ENCODE results near the gene STPG1.

The STPG1 gene

DNA sequence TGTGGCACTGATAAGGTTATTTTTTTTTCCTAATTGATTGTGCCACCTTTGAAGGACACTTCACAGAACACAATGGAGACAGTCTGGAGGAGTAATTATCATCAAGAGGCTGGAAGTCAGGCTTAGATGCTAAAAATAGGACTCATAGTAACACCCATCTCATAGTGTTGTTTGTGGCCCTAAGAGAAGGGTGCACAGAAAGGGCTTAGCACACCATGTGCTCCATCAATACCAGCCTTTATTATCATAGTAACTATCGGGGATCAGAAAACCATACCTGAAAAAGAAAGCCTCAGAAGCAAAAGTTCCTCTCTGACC is 13.9 kb upstream of the STPG1 start:
- no peaks in the 10 kb centered on the region for H3K27me3 ChIP-seq (ENCODE audit: control insufficient read depth in 5 of 5, insufficient read depth in 4 of 5, low read length in 5 of 5)
- no peak overlapping the region for H3K27ac ChIP-seq (ENCODE audit: low read depth, low read length)
- no peak overlapping the region for H3K9ac ChIP-seq (ENCODE audit: low read length in 5 of 5)
- H3K9me3 ChIP-seq (ENCODE audit: control insufficient read depth in 5 of 5, low read length in 5 of 5), result no peaks in the 10 kb centered on the region
- H3K36me3 ChIP-seq (ENCODE audit: control insufficient read depth in 5 of 5, insufficient read depth in 5 of 5, low read length in 5 of 5), result peaks cover 0 to 3% (median 1%) of the 10 kb centered on the region in 5 donors
- peaks cover 0 to 20% (median 0%) of the 10 kb centered on the region in 5 donors for H3K4me1 ChIP-seq (ENCODE audit: control insufficient read depth in 5 of 5, insufficient read depth in 5 of 5, low read length in 5 of 5)
- no peak overlapping the region for H3K4me3 ChIP-seq (ENCODE audit: low read depth in 1 of 5, low read length in 5 of 5)

DNA sequence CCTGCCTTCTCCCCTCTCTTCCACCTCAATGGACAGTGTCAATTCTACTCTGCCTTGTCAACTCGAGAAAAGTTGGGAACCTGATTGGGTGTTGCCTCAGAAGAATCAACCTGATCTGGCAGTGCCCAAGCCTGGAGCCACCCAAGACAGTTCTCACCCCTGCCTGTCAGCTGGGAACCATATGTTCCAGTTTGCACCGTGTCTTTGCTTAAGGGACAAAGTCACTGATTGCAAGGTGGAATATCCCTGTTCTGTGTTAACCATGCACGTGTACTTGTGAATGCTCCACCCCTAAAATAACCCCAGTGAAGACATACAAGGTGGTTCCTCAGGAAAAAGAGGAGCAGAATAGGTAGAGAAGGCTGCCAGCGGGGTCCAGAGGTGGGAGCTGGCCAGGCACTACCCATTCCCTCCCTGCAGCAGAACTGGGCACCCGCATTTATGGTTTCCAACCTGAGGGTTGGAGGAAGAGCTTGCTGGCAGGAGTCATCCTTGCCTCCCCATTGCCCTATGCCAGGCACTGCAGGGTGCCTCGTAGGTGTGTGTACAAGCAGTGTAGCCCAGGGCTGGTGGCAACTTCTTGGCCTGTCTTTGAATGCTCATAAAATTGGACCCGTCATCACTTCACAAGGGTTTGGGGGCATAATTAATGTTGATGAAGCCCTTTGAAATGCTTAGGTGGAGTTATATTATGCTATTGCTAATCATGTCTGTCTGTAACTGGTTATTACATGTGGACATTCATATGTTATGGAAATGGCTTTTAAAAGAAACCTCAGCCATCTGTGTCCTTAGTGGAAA is 13.4 kb upstream of the STPG1 start:
- H3K9ac ChIP-seq (ENCODE audit: low read length in 5 of 5), result no peak overlapping the region
- peaks cover 0 to 7% (median 5%) of the 10 kb centered on the region in 5 donors for H3K36me3 ChIP-seq (ENCODE audit: control insufficient read depth in 5 of 5, insufficient read depth in 5 of 5, low read length in 5 of 5)
- H3K4me3 ChIP-seq (ENCODE audit: low read depth in 1 of 5, low read length in 5 of 5), result no peak overlapping the region
- no peaks in the 10 kb centered on the region for H3K9me3 ChIP-seq (ENCODE audit: control insufficient read depth in 5 of 5, low read length in 5 of 5)
- no peaks in the 10 kb centered on the region for H3K27me3 ChIP-seq (ENCODE audit: control insufficient read depth in 5 of 5, insufficient read depth in 4 of 5, low read length in 5 of 5)
- H3K27ac ChIP-seq (ENCODE audit: low read depth, low read length), result no peak overlapping the region
- peaks cover 0 to 20% (median 0%) of the 10 kb centered on the region in 5 donors for H3K4me1 ChIP-seq (ENCODE audit: control insufficient read depth in 5 of 5, insufficient read depth in 5 of 5, low read length in 5 of 5)

DNA sequence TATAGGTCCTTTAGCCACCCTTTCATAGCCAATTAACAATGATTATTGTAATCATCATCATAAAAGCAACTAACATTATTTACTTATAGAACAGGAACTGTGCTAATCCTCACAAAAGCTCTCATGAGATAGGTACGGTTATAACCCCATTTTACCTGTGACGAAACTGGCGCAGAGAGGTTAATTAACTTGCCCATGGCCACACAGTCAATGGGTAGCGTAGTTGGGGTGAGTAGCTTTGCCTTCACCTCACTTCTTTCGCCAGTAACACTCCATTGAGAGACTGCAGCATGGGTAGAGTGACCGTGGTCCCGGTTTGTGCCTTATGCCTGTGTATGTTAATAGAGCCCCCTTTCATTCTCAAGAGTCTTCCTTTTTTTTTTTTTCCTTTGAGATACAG is 12.3 kb upstream of the STPG1 start:
- Histone ChIP-seq H3K9ac (ENCODE audit: low read length in 5 of 5) (no peak overlapping the region), H3K27me3 (ENCODE audit: control insufficient read depth in 5 of 5, insufficient read depth in 4 of 5, low read length in 5 of 5) (no peaks in the 10 kb centered on the region), H3K36me3 (ENCODE audit: control insufficient read depth in 5 of 5, insufficient read depth in 5 of 5, low read length in 5 of 5) (peaks cover 0 to 13% (median 8%) of the 10 kb centered on the region in 5 donors), H3K4me3 (ENCODE audit: low read depth in 1 of 5, low read length in 5 of 5) (no peak overlapping the region), H3K4me1 (ENCODE audit: control insufficient read depth in 5 of 5, insufficient read depth in 5 of 5, low read length in 5 of 5) (peaks cover 0 to 20% (median 0%) of the 10 kb centered on the region in 5 donors), H3K27ac (ENCODE audit: low read depth, low read length) (no peak overlapping the region), H3K9me3 (ENCODE audit: control insufficient read depth in 5 of 5, low read length in 5 of 5) (no peaks in the 10 kb centered on the region)

DNA sequence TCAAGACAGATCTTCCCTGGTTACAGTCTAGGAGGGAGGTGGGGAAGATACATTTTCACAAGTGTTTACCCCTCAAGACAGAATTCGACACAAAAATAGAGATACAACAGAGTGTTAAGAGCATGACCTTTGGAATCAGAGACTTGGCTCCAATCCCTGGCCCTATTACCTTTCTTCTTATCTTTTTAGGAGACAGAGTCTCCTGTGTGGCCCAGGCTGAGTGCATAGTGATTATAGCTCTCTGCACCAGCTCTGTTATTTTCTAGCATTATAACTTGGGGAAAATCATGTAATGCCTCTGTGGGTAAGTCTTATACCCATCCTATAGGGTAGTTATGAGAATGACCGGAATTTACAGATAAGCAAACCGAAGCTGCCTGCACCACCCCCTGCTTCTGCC is 11.9 kb upstream of the STPG1 start:
- Histone ChIP-seq H3K9me3 (ENCODE audit: control insufficient read depth in 5 of 5, low read length in 5 of 5) (no peaks in the 10 kb centered on the region), H3K36me3 (ENCODE audit: control insufficient read depth in 5 of 5, insufficient read depth in 5 of 5, low read length in 5 of 5) (peaks cover 0 to 13% (median 8%) of the 10 kb centered on the region in 5 donors), H3K27me3 (ENCODE audit: control insufficient read depth in 5 of 5, insufficient read depth in 4 of 5, low read length in 5 of 5) (no peaks in the 10 kb centered on the region), H3K27ac (ENCODE audit: low read depth, low read length) (no peak overlapping the region), H3K9ac (ENCODE audit: low read length in 5 of 5) (no peak overlapping the region), H3K4me3 (ENCODE audit: low read depth in 1 of 5, low read length in 5 of 5) (no peak overlapping the region), H3K4me1 (ENCODE audit: control insufficient read depth in 5 of 5, insufficient read depth in 5 of 5, low read length in 5 of 5) (peaks cover 0 to 20% (median 0%) of the 10 kb centered on the region in 5 donors)

DNA sequence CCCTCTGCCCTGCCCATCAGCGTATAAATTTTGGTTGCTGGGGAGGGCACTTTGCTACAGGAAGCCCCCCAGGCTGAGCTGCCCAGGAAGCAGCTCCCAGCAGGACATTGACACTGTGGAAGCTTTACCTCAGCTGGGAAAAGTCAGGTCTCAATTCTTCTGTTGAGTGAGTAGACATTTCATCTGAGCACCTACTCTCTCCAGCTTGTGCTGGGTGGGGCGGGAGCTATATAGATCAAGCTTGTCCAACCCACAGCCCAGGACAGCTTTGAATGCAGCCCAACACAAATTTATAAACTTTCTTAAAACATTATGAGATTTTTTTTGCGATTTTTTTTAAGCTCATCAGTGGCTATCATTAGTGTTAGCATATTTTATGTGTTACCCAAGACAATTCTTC is 11.4 kb upstream of the STPG1 start:
- no peak overlapping the region for H3K27ac ChIP-seq (ENCODE audit: low read depth, low read length)
- H3K4me3 ChIP-seq (ENCODE audit: low read depth in 1 of 5, low read length in 5 of 5), result no peak overlapping the region
- H3K36me3 ChIP-seq (ENCODE audit: control insufficient read depth in 5 of 5, insufficient read depth in 5 of 5, low read length in 5 of 5), result peaks cover 0 to 13% (median 8%) of the 10 kb centered on the region in 5 donors
- H3K27me3 ChIP-seq (ENCODE audit: control insufficient read depth in 5 of 5, insufficient read depth in 4 of 5, low read length in 5 of 5), result no peaks in the 10 kb centered on the region
- no peak overlapping the region for H3K9ac ChIP-seq (ENCODE audit: low read length in 5 of 5)
- no peaks in the 10 kb centered on the region for H3K9me3 ChIP-seq (ENCODE audit: control insufficient read depth in 5 of 5, low read length in 5 of 5)
- H3K4me1 ChIP-seq (ENCODE audit: control insufficient read depth in 5 of 5, insufficient read depth in 5 of 5, low read length in 5 of 5), result peaks cover 0 to 20% (median 0%) of the 10 kb centered on the region in 5 donors

DNA sequence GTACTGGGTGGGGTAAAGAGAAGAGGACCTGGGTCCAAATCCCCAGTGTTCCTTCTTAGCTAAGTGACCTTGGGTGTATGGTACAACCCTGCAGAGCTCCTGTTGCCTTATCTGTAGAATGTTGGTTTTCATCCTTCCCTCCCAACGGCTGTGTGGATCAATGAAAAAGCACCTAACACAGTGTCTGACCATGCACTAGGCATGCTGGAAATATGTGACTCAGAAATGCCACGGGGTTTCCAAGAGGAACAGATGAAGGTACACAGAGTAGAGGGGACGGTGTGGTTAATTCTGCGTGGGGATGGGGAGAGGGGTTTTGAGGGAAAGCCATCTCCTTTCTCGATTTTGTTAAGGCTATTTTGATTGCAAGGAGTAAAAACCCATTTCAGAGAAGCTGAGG is 10.6 kb upstream of the STPG1 start:
- H3K27me3 ChIP-seq (ENCODE audit: control insufficient read depth in 5 of 5, insufficient read depth in 4 of 5, low read length in 5 of 5), result no peaks in the 10 kb centered on the region
- no peaks in the 10 kb centered on the region for H3K9me3 ChIP-seq (ENCODE audit: control insufficient read depth in 5 of 5, low read length in 5 of 5)
- no peak overlapping the region for H3K27ac ChIP-seq (ENCODE audit: low read depth, low read length)
- H3K4me1 ChIP-seq (ENCODE audit: control insufficient read depth in 5 of 5, insufficient read depth in 5 of 5, low read length in 5 of 5), result peaks cover 0 to 22% (median 0%) of the 10 kb centered on the region in 5 donors
- no peak overlapping the region for H3K4me3 ChIP-seq (ENCODE audit: low read depth in 1 of 5, low read length in 5 of 5)
- peaks cover 0 to 13% (median 8%) of the 10 kb centered on the region in 5 donors for H3K36me3 ChIP-seq (ENCODE audit: control insufficient read depth in 5 of 5, insufficient read depth in 5 of 5, low read length in 5 of 5)
- no peak overlapping the region for H3K9ac ChIP-seq (ENCODE audit: low read length in 5 of 5)

DNA sequence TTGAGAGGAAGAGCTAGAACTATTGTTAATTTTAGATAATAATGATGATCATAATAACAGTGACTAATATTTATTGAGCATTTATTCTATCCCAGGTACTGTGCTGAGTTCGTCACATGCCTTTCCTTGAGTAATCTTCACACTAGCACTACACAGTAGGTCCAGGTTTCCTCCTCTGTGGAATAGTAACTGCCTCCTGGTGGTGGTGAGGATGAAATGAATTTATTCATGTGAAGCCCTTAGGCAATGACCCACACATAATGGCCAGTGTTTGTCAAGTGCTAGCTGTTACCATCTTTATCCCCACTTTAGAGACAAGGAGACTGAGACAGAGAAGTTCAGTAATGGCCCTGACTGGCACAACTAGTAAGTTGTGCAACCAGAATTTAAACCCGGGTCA is 7.9 kb upstream of the STPG1 start:
- no peak overlapping the region for H3K27ac ChIP-seq (ENCODE audit: low read depth, low read length)
- H3K4me1 ChIP-seq (ENCODE audit: control insufficient read depth in 5 of 5, insufficient read depth in 5 of 5, low read length in 5 of 5), result peaks cover 1 to 15% (median 4%) of the 10 kb centered on the region in 5 donors
- H3K9me3 ChIP-seq (ENCODE audit: control insufficient read depth in 5 of 5, low read length in 5 of 5), result no peaks in the 10 kb centered on the region
- H3K9ac ChIP-seq (ENCODE audit: low read length in 5 of 5), result no peak overlapping the region
- H3K4me3 ChIP-seq (ENCODE audit: low read depth in 1 of 5, low read length in 5 of 5), result no peak overlapping the region
- peaks cover 0 to 13% (median 8%) of the 10 kb centered on the region in 5 donors for H3K36me3 ChIP-seq (ENCODE audit: control insufficient read depth in 5 of 5, insufficient read depth in 5 of 5, low read length in 5 of 5)
- H3K27me3 ChIP-seq (ENCODE audit: control insufficient read depth in 5 of 5, insufficient read depth in 4 of 5, low read length in 5 of 5), result no peaks in the 10 kb centered on the region

DNA sequence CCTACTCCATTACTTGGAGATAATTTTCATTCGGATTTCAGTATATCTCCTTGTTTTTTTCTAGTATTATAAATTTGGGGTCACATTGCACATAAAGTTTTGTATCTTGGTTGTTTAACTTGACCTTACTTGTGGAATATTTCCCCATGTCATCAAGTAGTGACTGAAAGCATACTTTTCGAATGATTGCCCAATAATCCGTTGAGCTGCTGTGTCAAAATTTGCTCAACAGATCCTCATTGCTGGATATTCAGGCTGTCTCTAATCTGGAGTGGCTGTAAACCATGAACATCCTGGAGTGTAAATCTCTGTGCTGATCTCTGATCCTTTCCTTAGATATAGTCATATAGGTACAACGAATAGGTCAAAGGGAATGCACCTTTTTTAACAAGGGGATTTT is 7.0 kb upstream of the STPG1 start:
- no peak overlapping the region for H3K27ac ChIP-seq (ENCODE audit: low read depth, low read length)
- H3K4me3 ChIP-seq (ENCODE audit: low read depth in 1 of 5, low read length in 5 of 5), result no peak overlapping the region
- peaks cover 4 to 23% (median 13%) of the 10 kb centered on the region in 5 donors for H3K4me1 ChIP-seq (ENCODE audit: control insufficient read depth in 5 of 5, insufficient read depth in 5 of 5, low read length in 5 of 5)
- H3K9ac ChIP-seq (ENCODE audit: low read length in 5 of 5), result no peak overlapping the region
- no peaks in the 10 kb centered on the region for H3K27me3 ChIP-seq (ENCODE audit: control insufficient read depth in 5 of 5, insufficient read depth in 4 of 5, low read length in 5 of 5)
- no peaks in the 10 kb centered on the region for H3K9me3 ChIP-seq (ENCODE audit: control insufficient read depth in 5 of 5, low read length in 5 of 5)
- H3K36me3 ChIP-seq (ENCODE audit: control insufficient read depth in 5 of 5, insufficient read depth in 5 of 5, low read length in 5 of 5), result peaks cover 0 to 13% (median 8%) of the 10 kb centered on the region in 5 donors

DNA sequence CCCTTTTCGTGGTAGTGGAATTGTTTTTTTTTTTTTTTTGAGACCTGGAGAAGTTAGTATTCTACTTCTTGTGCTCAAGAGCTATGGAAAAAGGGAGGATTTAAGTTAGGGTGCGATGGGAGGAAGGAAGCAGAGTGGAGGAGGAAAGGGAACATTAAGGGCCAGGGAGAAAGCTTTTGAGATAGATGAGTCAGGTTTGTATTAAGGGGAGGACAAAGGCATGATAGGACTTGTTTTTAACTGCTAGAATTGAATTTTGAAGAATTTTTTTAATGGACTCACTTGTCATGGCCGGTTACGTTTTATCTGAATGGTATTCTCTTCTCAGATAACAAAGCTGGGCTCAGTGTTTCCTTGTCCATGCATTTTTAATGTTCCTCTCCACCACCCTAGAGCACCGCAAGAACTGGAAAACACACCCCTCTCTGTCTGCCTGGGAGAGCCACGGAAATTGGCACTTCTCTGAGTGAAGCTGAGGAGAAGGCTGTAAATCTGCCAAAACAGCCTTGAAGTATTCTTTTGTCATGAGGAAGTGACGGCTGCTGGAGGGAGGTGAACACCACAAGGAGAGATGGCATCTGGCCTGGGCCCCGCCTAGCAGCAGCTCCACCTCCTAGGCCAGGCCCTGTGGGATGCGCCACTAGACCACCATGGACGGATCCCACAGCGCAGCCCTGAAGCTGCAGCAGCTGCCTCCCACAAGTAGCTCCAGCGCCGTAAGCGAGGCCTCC is 5.5 kb upstream of the STPG1 start:
- no peaks in the 10 kb centered on the region for H3K9me3 ChIP-seq (ENCODE audit: control insufficient read depth in 5 of 5, low read length in 5 of 5)
- H3K27ac ChIP-seq (ENCODE audit: low read depth, low read length), result no peak overlapping the region
- no peak overlapping the region for H3K4me3 ChIP-seq (ENCODE audit: low read depth in 1 of 5, low read length in 5 of 5)
- no peaks in the 10 kb centered on the region for H3K27me3 ChIP-seq (ENCODE audit: control insufficient read depth in 5 of 5, insufficient read depth in 4 of 5, low read length in 5 of 5)
- peaks cover 4 to 30% (median 20%) of the 10 kb centered on the region in 5 donors for H3K4me1 ChIP-seq (ENCODE audit: control insufficient read depth in 5 of 5, insufficient read depth in 5 of 5, low read length in 5 of 5)
- peaks cover 0 to 11% (median 8%) of the 10 kb centered on the region in 5 donors for H3K36me3 ChIP-seq (ENCODE audit: control insufficient read depth in 5 of 5, insufficient read depth in 5 of 5, low read length in 5 of 5)
- no peak overlapping the region for H3K9ac ChIP-seq (ENCODE audit: low read length in 5 of 5)

DNA sequence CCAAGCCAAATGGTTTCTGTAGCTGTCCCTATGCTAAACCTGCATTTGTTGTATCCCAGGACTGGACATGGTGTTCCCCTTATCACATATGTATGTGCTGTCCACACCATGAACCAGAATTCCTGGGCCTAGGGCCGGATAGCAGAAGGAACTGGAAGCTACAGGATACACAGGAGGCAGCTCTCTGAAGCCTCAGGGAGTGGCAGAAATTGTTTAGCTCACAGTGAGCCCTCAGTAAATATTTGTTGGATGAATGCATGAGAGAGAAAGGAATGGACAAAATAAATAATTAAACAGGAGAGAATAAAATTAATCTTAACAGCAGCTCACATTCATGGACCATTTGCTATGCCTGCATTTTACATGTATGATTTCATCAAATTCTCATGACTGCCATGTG is 4.1 kb upstream of the STPG1 start:
- no peaks in the 10 kb centered on the region for H3K27me3 ChIP-seq (ENCODE audit: control insufficient read depth in 5 of 5, insufficient read depth in 4 of 5, low read length in 5 of 5)
- H3K4me3 ChIP-seq (ENCODE audit: low read depth in 1 of 5, low read length in 5 of 5), result no peak overlapping the region
- no peaks in the 10 kb centered on the region for H3K9me3 ChIP-seq (ENCODE audit: control insufficient read depth in 5 of 5, low read length in 5 of 5)
- H3K27ac ChIP-seq (ENCODE audit: low read depth, low read length), result no peak overlapping the region
- H3K4me1 ChIP-seq (ENCODE audit: control insufficient read depth in 5 of 5, insufficient read depth in 5 of 5, low read length in 5 of 5), result peaks cover 4 to 36% (median 29%) of the 10 kb centered on the region in 5 donors
- H3K36me3 ChIP-seq (ENCODE audit: control insufficient read depth in 5 of 5, insufficient read depth in 5 of 5, low read length in 5 of 5), result peaks cover 0 to 11% (median 5%) of the 10 kb centered on the region in 5 donors
- no peak overlapping the region for H3K9ac ChIP-seq (ENCODE audit: low read length in 5 of 5)
